Nucleus accumbens (tissue), 56 donors: ENCODE results near the gene AHR.
A peak's percentile ranks its signal among the peaks of the same experiment; 100 is the strongest.

Experiments used
- DNase-seq, 56 donors: peaks; one replicate each; lab custom pipeline; 2025; lab: John Stamatoyannopoulos, UW

AHR gene

GRCh38 chr7:17298102-17298839, at the start of gene AHR:
AHR (plus strand) TSS chr7:17298652; CDS start chr7:17299265, 613 bp downstream.
- DNase-seq = peak; percentile 25 to 96 (median 88)

- no peak for DNase-seq
Measured at GRCh38 chr7:17253885-17254284, 44.6 kb upstream of the AHR start.

- no peak for DNase-seq
Measured at GRCh38 chr7:17255926-17256325, 42.5 kb upstream of the AHR start.

- DNase-seq = no peak
Measured at GRCh38 chr7:17256375-17256774, 42.1 kb upstream of the AHR start.

- DNase-seq = no peak
Measured at GRCh38 chr7:17266565-17266964, 31.9 kb upstream of the AHR start.

- no peak for DNase-seq
Measured at GRCh38 chr7:17269341-17270221, 28.9 kb upstream of the AHR start.

GRCh38 chr7:17274551-17275245, 23.8 kb upstream of the AHR start:
- DNase-seq = no peak

GRCh38 chr7:17275749-17276671, 22.4 kb upstream of the AHR start:
- no peak for DNase-seq

- DNase-seq = no peak
Measured at GRCh38 chr7:17279061-17279460, 19.4 kb upstream of the AHR start.

GRCh38 chr7:17289074-17289645, 9.3 kb upstream of the AHR start:
- DNase-seq = no peak

- DNase-seq = no peak
Measured at GRCh38 chr7:17292843-17293242, 5.6 kb upstream of the AHR start.

GRCh38 chr7:17293481-17293880, 5.0 kb upstream of the AHR start:
- no peak for DNase-seq

- peak in 1 of 56 donors; percentile 33 for DNase-seq
Measured at GRCh38 chr7:17297243-17297642, 1.2 kb upstream of the AHR start.

GRCh38 chr7:17298840-17299482, 509 bp downstream of the AHR start:
- peak in 41 of 56 donors; percentile 4 to 76 (median 37) for DNase-seq

- peak in 9 of 56 donors; percentile 4 to 53 (median 20) for DNase-seq
Measured at GRCh38 chr7:17299483-17299991, 1.1 kb downstream of the AHR start.

- no peak for DNase-seq
Measured at GRCh38 chr7:17300012-17300411, 1.6 kb downstream of the AHR start.

- DNase-seq = no peak
Measured at GRCh38 chr7:17300437-17300836, 2.0 kb downstream of the AHR start.
